Liver (tissue), 2 donors: ENCODE results near the gene PTBP3.

Source experiments
- RAD21 ChIP-seq, 2 donors: IDR thresholded peaks; 2 replicates each; pipeline ENCODE4 v1.6.1; 2016; ENCODE audit warnings: antibody characterized with exemption in 2 of 2, mild to moderate bottlenecking in 2 of 2
- REST ChIP-seq: IDR thresholded peaks from 2 replicates; pipeline ENCODE4 v1.6.1; 2016; ENCODE audit warnings: antibody characterized with exemption, mild to moderate bottlenecking
- TAF1 ChIP-seq: conservative IDR thresholded peaks from 2 replicates; pipeline ENCODE4 v1.6.1; 2016; ENCODE audit warnings: antibody characterized with exemption, mild to moderate bottlenecking
- donor health status: healthy.

GRCh38 chr9:112349008-112349333, 15.6 kb upstream of the PTBP3 start:
- TF ChIP-seq TAF1 (no peak), RAD21 (IDR thresholded peaks at IDR 0.05) (no peak), REST (no peak)
